Parathyroid adenoma (tissue), 2 donors: ENCODE measurements around the gene GBP2.
A peak's percentile ranks its signal among the peaks of the same experiment; 100 is the strongest.
"Not testable (repeated sequence)": the region's sequence is repeated elsewhere in the genome, so short reads cannot be mapped to it uniquely, and the experiment has no call there.

Experiments
- H2AFZ ChIP-seq: fragments of 300-600 bp; sonication (generic); one replicate; pipeline ENCODE4 v1.7.0; 2017; ENCODE audit warnings: antibody characterized with exemption, mild to moderate bottlenecking
- H3K27ac ChIP-seq: fragments of 300-600 bp; sonication (generic); one replicate; pipeline ENCODE4 v1.7.0; 2017
- H3K27me3 ChIP-seq: fragments of 300-600 bp; sonication (generic); one replicate; pipeline ENCODE4 v1.7.0; 2017; ENCODE audit warnings: low read length; ENCODE audit not compliant: control insufficient read depth, insufficient read depth
- H3K36me3 ChIP-seq: fragments of 300-600 bp; sonication (generic); one replicate; pipeline ENCODE4 v1.7.0; 2017; ENCODE audit warnings: low read length; ENCODE audit not compliant: control insufficient read depth, insufficient read depth
- H3K4me1 ChIP-seq: fragments of 300-600 bp; sonication (generic); one replicate; pipeline ENCODE4 v1.7.0; 2017; ENCODE audit warnings: control low read depth
- H3K4me2 ChIP-seq: fragments of 300-600 bp; sonication (generic); one replicate; pipeline ENCODE4 v1.7.0; 2017; ENCODE audit warnings: low read length
- H3K4me3 ChIP-seq: fragments of 300-600 bp; sonication (generic); one replicate; pipeline ENCODE4 v1.7.0; 2017; ENCODE audit warnings: low read depth, low read length
- H3K79me2 ChIP-seq: fragments of 300-600 bp; sonication (generic); one replicate; pipeline ENCODE4 v1.7.0; 2017; ENCODE audit warnings: control low read depth
- H3K9ac ChIP-seq: fragments of 300-600 bp; sonication (generic); one replicate; pipeline ENCODE4 v1.7.0; 2017; ENCODE audit warnings: mild to moderate bottlenecking
- H3K9me3 ChIP-seq: fragments of 300-600 bp; sonication (generic); one replicate; pipeline ENCODE4 v1.7.0; 2017; ENCODE audit warnings: low read length; ENCODE audit not compliant: control insufficient read depth
- CTCF ChIP-seq: fragments of 300-600 bp; sonication (generic); IDR thresholded peaks from one replicate; pipeline ENCODE4 v1.7.0; 2017; ENCODE audit warnings: antibody characterized with exemption, mild to moderate bottlenecking
- donor health status: primary hyperparathyroidism.

Gene GBP2

GRCh38 chr1:89130716-89131115, 4.8 kb upstream of the GBP2 start:
- Histone ChIP-seq H3K9me3 (no peaks in the 10 kb centered on the region), H3K4me3 (no peak overlapping the region), H2AFZ (no peak overlapping the region), H3K4me1 (peaks cover 12% of the 10 kb centered on the region), H3K27ac (no peak overlapping the region), H3K36me3 (no peaks in the 10 kb centered on the region), H3K4me2 (no peak overlapping the region), H3K79me2 (no peaks in the 10 kb centered on the region), H3K9ac (no peak overlapping the region), H3K27me3 (no peaks in the 10 kb centered on the region)
- TF ChIP-seq CTCF: no peak

DNA sequence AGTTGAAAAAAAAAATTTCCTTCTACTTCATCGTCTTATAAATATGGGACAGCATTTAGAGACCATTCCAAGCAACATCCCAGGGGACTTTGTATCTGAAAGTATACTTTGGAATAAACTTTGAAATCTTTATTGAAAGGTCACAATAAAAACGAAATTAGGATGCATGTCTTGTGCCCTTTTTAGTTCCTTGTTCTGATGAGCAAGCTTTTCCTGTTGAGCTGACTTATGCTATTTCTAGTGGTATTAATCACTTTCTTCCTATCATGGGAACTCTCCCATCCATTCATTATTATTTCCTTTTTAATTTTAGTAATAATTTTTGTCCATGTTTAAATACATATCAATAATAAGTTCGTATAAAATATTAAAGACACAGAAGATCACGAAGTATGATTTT, 4.0 kb upstream of the GBP2 start:
- Histone ChIP-seq H3K27me3 (no peaks in the 10 kb centered on the region), H3K36me3 (no peaks in the 10 kb centered on the region), H3K79me2 (no peaks in the 10 kb centered on the region), H2AFZ (peak overlapping the region; percentile 74), H3K4me2 (peak overlapping the region; percentile 13), H3K4me1 (peaks cover 12% of the 10 kb centered on the region), H3K9ac (no peak overlapping the region), H3K27ac (peak overlapping the region; percentile 68), H3K4me3 (peak overlapping the region; percentile 46), H3K9me3 (no peaks in the 10 kb centered on the region)
- no peak for TF ChIP-seq CTCF

DNA sequence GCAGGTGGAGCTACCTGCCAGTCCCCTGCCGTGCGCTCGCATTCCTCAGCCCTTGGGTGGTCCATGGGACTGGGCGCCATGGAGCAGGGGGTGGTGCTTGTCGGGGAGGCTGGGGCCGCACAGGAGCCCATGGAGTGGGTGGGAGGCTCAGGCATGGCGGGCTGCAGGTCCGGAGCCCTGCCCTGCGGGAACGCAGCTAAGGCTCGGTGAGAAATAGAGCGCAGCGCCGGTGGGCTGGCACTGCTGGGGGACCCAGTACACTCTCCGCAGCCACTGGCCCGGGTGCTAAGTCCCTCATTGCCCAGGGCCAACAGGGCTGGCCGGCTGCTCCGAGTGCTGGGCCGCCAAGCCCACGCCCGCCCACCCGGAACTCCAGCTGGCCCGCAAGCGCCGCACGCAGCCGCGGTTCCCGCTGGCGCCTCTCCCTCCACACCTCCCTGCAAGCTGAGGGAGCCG, 2.1 kb upstream of the GBP2 start:
- peaks cover 12% of the 10 kb centered on the region for H3K4me1 ChIP-seq
- H3K27ac ChIP-seq: not testable (repeated sequence)

DNA sequence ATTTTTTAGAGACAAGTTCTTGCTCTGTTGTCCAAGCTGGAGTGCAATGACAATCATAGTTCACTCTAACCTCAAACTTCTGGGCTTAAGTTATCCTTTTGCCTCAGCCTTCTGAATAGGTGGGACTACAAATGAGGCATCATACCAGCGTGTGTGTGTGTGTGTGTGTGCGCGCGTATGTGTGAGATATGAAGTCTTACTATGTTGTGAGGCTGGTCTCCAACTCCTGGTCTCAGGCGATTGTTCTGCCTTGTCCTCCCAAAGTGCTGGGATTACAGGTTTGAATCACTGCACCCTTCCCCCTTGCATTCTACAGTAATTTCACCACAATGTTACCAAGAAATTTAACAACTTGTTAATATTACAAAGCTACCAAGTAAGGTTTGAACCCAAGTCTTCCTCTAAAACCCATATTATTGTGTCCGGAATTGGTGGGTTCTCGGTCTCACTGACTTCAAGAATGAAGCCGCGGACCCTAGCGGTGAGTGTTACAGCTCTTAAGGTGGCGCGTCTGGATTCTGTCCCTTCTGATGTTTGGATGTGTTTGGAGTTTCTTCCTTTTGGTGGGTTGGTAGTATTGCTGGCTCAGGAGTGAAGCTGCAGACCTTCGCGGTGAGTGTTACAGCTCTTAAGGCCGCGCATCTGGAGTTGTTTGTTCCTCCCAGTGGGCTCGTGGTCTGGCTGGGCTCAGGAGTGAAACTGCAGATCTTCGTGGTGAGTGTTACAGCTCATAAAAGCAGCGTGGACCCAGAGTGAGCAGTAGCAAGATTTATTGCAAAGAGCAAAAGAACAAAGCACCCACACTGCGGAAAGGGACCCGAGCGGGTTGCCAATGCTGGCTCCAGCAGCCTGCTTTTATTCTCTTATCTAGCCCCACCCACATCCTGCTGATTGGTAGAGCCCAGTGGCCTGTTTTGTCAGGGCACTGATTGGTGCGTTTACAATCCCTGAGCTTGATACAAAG, 970 bp upstream of the GBP2 start:
- peaks cover 12% of the 10 kb centered on the region for H3K4me1 ChIP-seq
- not testable (repeated sequence) for H3K9me3 ChIP-seq, H3K79me2 ChIP-seq, H3K27me3 ChIP-seq, H3K36me3 ChIP-seq, H3K9ac ChIP-seq, H3K4me3 ChIP-seq
- H3K27ac ChIP-seq: peak overlapping the region; percentile 81
- peak overlapping the region; percentile 47 for H2AFZ ChIP-seq
- peak overlapping the region; percentile 72 for H3K4me2 ChIP-seq

More for the DNA sequence above, 2.1 kb upstream of the GBP2 start:
- not testable (repeated sequence) for H3K4me3 ChIP-seq, H3K9me3 ChIP-seq, H3K4me2 ChIP-seq, H3K36me3 ChIP-seq, H3K27me3 ChIP-seq, H3K9ac ChIP-seq, H3K79me2 ChIP-seq
- peak overlapping the region; percentile 76 for H2AFZ ChIP-seq

DNA sequence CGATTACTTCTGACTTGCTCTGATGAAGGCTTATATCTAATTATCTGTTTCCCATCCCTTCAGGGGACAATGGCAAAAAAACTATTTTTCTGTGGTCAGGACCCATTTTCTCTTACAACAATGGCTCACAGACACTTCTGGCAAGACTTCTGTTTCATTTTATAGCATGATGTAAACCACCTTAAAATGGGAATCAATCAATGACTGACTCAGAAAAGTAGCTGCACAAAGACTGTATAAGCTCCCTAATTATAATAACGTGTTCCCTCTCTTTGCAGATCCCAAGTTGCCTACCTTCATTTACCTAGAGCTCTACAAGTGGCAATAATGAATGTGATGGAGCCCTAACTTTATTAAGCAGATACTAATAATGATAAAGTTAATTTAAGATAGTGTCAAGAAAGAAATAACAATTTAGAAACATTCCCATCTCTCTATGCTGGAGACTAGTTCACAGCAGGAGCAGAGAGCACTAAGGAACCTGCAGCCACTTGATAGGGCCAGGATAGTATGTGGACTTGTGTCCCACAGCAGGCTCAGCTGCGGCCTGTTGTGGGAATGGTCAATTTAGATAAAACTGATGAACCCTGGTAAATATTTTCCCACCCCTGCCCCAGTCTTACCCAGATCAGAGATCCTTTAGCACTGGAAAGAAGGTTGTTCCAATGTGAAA, 538 bp downstream of the GBP2 start:
- Histone ChIP-seq H3K4me3 (peak overlapping the region; percentile 65), H3K9me3 (no peaks in the 10 kb centered on the region), H3K36me3 (no peaks in the 10 kb centered on the region), H3K27ac (peak overlapping the region; percentile 81), H3K4me1 (peaks cover 10% of the 10 kb centered on the region), H3K4me2 (peak overlapping the region; percentile 72), H3K79me2 (no peaks in the 10 kb centered on the region), H3K27me3 (no peaks in the 10 kb centered on the region), H2AFZ (peak overlapping the region; percentile 47), H3K9ac (no peak overlapping the region)
- no peak for TF ChIP-seq CTCF
